Measurements from ENCODE around the gene ZNF474. TPM values are rescaled to one million over a fixed set of nuclear protein-coding genes. Genes with fewer than 3 reads are reported as not detected.
A peak's percentile ranks its signal among the peaks of the same experiment; 100 is the strongest.

ZNF474 gene
- total and polyA plus RNA-seq, 2 of the 4 experiments (the other 2 are of a cell fraction): 0.24 to 0.54 TPM

- no peaks in the 10 kb centered on the region for H3K9me3 ChIP-seq (ENCODE audit: control insufficient read depth, insufficient read depth, low read length)
- no peaks in the 10 kb centered on the region for H3K36me3 ChIP-seq (ENCODE audit: control insufficient read depth, insufficient read depth, low read length)
- H2BK15ac ChIP-seq (ENCODE audit: low read depth, low read length): peak overlapping the region; percentile 90
- H2AFZ ChIP-seq (replicated peaks; ENCODE audit: low read length, poor library complexity): no peak overlapping the region
- H2BK5ac ChIP-seq (ENCODE audit: low read depth, low read length, poor library complexity, severe bottlenecking): peak overlapping the region; percentile 85
- no peak overlapping the region for H3K4me2 ChIP-seq (ENCODE audit: low read depth, low read length)
- BruUV-seq (replicated peaks): no TSS peak
- H3K27me3 ChIP-seq (ENCODE audit: control insufficient read depth, insufficient read depth, low read length): no peaks in the 10 kb centered on the region
- H3K9me1 ChIP-seq (ENCODE audit: insufficient read depth, low read length): peaks cover 19% of the 10 kb centered on the region
- H4K5ac ChIP-seq (ENCODE audit: low read depth, low read length): peak overlapping the region; percentile 74
- in situ Hi-C loops (cut with MboI; ENCODE audit: low sequenced_read_pairs) (loop anchor here (10.0 kb wide), 1 partner anchor 188 kb away; the partner anchor contains the start of gene SRFBP1), dilution Hi-C loops (cut with HindIII; ENCODE audit: low sequenced_read_pairs, unreplicated experiment) (no loop called here), intact Hi-C loops (cut with micrococcal nuclease) (no loop called here)
- peak overlapping the region; percentile 90 for H3K23ac ChIP-seq (ENCODE audit: low read depth, low read length)
- peak overlapping the region; percentile 86 for H3K18ac ChIP-seq (ENCODE audit: low read depth, low read length)
- H4K91ac ChIP-seq (ENCODE audit: insufficient read depth, low read depth, low read length): peak overlapping the region; percentile 95
- H4K20me1 ChIP-seq (ENCODE audit: insufficient read depth, low read length): no peaks in the 10 kb centered on the region
- peak overlapping the region; percentile 36; the same call in 1 of the 2 replicates for H3K9ac ChIP-seq (ENCODE audit: low read depth, low read length)
- H2BK20ac ChIP-seq (ENCODE audit: low read depth, low read length): peak overlapping the region; percentile 98
- no peak overlapping the region for H3K4me3 ChIP-seq (ENCODE audit: insufficient read depth, low read depth, low read length)
- peak overlapping the region; percentile 99 for H2AK5ac ChIP-seq (ENCODE audit: low read depth, low read length)
- ChIA-PET POLR2A (ENCODE audit: unreplicated experiment) (no interaction called here), CTCF (no interaction called here)
- peak overlapping the region; percentile 87 for H4K8ac ChIP-seq (ENCODE audit: low read depth in 2 of 2, low read length in 2 of 2)
- peak overlapping the region; percentile 89 for H3K14ac ChIP-seq (replicated peaks; ENCODE audit: low read depth, low read length)
- WGBS, 2 experiments (ENCODE audit: extremely low coverage in 2 of 2, insufficient read length in 1 of 2): 83% methylated on average over 3 of the region's 10 CpGs; no CpG with 5 or more reads in 1 of the 2 experiments
- H2BK120ac ChIP-seq (ENCODE audit: low read depth, low read length): peak overlapping the region; percentile 97
- DNase-seq (no peak), ATAC-seq (ENCODE audit: low read depth) (no peak)
- peak overlapping the region; percentile 76 for H3K27ac ChIP-seq (ENCODE audit: insufficient read depth, low read length)
- H3K79me1 ChIP-seq (ENCODE audit: low read depth in 1 of 2, low read length in 2 of 2): peaks cover 10 to 21% of the 10 kb centered on the region in 2 experiments; a peak in 3 of 4 replicates
- peak overlapping the region; percentile 75 for H3K56ac ChIP-seq (ENCODE audit: extremely low read depth, insufficient read depth, low read length)
- peak overlapping the region; percentile 1 for H2AK9ac ChIP-seq (replicated peaks; ENCODE audit: low read depth, low read length, poor library complexity)
- H3K4ac ChIP-seq (ENCODE audit: low read depth, low read length): peak overlapping the region; percentile 91
- H3K4me1 ChIP-seq (ENCODE audit: control insufficient read depth, insufficient read depth, low read length): peaks cover 34% of the 10 kb centered on the region
- no peak for TF ChIP-seq ELK1 (IDR thresholded peaks at IDR 0.05; ENCODE audit: borderline replicate concordance, low read depth, low read length)
- no peak for TF ChIP-seq CTCF (conservative IDR thresholded peaks at IDR 0.05; ENCODE audit: low read depth, low read length)
- no peak for TF ChIP-seq CHD1 (IDR thresholded peaks at IDR 0.05; ENCODE audit: low read depth, low read length)
- no peak for TF ChIP-seq CEBPB (IDR thresholded peaks at IDR 0.05; ENCODE audit: low read depth, low read length)
- no peak for TF ChIP-seq FOS (IDR thresholded peaks at IDR 0.05; ENCODE audit: low read depth, low read length)
- TF ChIP-seq RFX5 (IDR thresholded peaks at IDR 0.05; ENCODE audit: low read depth, low read length): no peak
- TF ChIP-seq USF2 (IDR thresholded peaks at IDR 0.05; ENCODE audit: low read depth, low read length): no peak
- TF ChIP-seq SMC3 (IDR thresholded peaks at IDR 0.05; ENCODE audit: low read depth, low read length): no peak
- TF ChIP-seq MXI1 (IDR thresholded peaks at IDR 0.05; ENCODE audit: borderline replicate concordance, low read depth, low read length): no peak
- no peak for TF ChIP-seq MAZ (IDR thresholded peaks at IDR 0.05; ENCODE audit: borderline replicate concordance, low read depth, low read length)
- TF ChIP-seq BHLHE40 (IDR thresholded peaks at IDR 0.05; ENCODE audit: low read depth, low read length): no peak
- no peak for TF ChIP-seq MAFK (IDR thresholded peaks at IDR 0.05; ENCODE audit: low read depth, low read length)
These were observed 23.0 kb downstream of the ZNF474 start for GRCh38 chr5:122152266-122152900.
